ENCODE data around the gene LPCAT1. TPM values are rescaled to one million over a fixed set of nuclear protein-coding genes. Genes with fewer than 3 reads are reported as not detected.

Gene LPCAT1
- polyA plus RNA-seq, 1 donor = 27.6 TPM

DNA sequence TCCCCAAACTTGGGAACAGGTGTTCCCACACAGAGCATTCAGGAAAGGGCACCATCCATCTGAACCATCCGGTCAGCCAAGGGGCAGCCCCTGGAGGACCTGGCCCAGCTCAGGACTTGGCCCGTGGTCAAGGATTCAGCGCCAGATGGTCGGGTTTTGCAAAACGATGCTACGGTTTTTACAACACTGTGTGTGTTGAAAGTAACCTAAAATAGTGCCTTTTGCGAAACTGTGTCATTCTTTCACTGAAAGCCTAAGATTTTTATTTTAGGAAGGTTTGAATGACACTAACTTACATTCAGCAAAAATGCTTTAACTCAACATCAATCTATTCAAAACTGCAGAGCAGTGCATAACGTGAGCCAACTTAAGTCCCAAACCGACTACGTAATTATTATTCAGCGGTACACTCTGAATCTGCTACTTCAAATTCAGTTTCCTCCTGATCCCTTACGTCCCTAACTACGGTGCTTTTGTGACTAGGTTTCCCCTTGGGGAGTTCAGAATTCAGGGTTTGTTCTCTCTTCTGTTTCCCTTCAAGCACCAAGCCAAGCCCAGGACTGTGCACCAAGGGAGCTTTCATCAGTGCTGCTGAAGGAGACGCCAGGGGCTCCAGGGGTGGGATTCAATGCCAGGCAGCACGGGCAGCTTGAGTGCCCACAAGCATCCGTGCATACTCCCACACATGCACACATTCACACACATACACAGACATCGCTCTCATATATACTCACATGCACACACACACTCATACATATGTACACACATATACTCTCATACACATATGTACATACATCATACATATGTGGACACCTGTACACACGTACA is 25.8 kb downstream of the LPCAT1 start:
- no peak for DNase-seq (ENCODE audit: low read depth)

DNA sequence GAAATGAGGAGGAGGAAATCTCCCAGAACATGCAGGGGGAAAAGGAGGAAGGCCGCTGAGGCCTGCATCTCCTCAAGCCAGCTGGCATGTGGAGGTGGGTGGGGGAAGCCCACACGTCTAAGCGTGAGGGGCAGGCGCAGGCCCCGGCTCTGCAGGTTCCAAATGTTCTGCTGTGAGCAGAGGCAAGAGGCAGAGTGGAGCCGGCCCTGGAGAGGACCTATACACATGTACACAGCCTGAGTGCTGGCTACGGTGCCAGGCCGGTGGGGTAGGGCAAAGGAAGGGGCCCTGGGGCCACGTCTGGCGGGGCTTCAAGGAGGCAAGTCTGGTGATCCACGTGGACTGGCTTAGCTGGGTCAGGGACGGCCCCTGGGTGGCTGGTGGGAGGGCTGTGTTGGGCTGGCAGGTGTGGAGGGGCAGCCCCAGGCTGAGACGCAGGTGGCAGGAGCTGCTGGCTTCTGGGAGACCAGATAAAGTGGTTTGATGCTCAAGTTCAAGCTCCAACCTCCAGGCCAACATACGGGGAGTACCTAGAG is 26.4 kb downstream of the LPCAT1 start:
- DNase-seq (ENCODE audit: low read depth) = no peak

DNA sequence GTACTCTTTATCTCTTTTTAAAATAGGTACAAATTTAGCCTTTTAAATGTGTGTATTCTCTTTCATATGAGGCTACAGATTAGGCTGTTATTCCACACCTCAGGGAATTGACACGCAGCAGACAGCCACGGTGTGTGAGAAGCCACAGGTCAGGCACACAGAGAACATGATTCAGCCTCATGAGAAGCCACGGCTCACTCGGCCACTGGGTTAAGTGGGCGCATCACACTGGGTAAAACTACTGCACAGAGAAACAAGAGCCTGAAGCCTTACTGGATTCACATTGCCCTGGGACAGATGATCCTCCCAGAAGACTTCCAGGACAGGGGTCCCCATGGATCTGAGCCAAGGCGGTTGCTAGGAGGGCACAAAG is 28.2 kb downstream of the LPCAT1 start:
- DNase-seq (ENCODE audit: low read depth) = no peak

DNA sequence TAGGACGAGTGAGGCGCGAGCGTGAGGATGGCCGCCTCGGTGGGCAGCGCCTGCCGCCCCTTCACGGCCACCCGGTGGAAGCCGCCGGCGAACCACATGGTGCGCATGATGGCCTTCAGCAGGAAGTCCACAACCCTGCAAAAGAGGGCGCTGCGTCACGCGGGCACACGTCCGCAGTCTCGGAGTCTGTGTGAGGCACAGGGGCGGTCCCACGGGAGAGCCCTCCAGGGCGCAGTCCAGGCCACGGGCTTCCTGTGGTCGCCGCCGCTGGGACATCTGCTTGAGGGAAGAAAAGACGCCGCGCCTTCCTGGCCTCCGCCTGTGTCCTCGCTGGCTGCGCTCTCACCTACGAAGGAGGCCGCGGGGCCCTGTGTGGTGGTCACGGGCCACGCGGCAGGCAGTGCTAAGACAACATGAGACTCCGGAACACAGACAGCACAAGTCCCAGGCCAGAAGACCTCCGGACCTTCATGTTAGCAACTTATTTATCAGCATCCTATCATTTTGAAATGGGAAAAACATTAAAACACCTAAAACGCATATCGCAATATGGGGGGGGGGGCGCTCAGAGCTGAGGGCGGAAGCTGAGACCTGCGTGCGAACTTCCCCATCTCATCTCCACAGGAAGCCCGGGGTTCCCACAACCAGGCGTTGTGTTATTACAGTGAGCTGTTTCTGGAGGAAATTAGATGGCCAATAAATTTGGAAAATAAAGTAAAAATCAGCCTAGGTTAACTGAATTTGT is 28.8 kb downstream of the LPCAT1 start:
- DNase-seq (ENCODE audit: low read depth) = no peak

DNA sequence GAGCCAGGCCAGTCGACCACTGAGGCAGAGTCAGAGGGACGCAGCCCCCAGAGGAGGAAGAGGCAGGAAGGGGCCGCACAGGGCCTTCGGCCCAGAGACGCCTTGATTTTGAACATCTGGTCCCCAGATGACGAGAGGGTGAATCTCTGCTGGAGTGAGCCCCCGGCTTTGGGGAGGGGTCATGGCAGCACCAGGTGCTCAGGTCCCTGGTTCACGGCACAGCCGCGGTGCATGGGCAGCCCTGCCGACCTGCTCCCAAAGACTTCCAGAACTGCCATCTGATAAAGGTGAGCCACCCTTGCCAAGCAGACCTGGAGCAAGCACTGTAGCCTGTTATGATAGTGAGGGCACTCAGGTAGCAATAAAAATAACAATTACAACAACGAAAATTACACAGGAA is 29.8 kb downstream of the LPCAT1 start:
- DNase-seq (ENCODE audit: low read depth) = no peak

DNA sequence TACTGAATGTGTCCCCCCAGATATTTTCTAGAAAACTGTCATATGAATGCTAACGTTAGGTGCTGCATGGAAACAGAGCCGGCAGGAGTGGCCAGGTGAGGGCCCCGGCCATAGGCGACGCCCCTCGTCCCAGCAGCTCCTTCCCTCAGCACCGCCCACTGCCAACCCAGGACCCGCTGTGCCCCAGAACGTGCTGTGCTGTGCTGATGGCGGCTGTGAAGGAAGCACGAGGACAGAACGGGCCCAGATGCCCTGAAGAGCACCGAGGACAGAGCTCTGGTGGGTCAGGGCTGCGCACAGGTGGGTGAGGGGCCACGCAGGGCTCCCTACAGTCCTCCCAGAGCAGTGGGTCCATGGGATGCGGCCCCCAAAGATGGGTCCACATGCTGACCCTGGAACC is 30.3 kb downstream of the LPCAT1 start:
- no peak for DNase-seq (ENCODE audit: low read depth)

DNA sequence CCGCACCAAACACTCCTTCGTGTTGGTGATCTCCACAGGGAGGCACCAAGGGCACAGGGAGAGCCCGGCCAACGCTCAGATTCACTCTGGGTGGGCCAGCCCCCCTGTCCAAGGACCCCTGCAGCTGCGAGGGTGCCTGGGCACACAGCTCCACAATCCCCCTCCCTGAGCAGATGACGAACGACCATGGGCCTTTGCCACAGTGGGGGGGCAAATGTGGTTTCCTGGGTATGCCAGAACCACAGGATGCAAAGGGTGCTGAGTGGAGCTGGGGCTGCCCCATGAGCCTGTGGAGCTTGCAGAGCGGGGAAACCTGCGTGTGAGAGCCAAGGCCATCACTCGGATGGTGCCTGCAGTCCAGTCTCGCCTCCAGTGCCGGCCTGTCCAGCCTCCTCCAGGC is 31.0 kb downstream of the LPCAT1 start:
- no peak for DNase-seq (ENCODE audit: low read depth)

DNA sequence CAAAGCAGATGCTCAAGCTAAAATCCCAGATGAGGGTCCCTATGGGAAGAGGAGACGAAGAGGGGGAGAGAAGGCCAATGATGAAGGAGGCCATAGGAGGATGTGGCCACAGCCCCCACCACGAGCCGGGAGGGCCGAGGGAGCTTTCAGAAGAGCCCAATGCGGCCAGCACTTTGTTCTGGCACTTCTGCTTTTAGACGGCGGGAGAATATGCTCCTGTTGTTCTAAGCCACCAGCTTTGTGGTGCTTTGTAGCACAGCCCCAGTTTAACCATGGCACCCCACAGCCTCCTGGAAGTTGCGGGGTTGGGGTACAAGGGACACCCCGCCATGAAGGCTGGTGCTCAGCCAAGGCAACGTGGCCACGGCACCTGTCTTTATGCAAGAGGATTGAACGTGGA is 33.4 kb downstream of the LPCAT1 start:
- DNase-seq (ENCODE audit: low read depth) = no peak

DNA sequence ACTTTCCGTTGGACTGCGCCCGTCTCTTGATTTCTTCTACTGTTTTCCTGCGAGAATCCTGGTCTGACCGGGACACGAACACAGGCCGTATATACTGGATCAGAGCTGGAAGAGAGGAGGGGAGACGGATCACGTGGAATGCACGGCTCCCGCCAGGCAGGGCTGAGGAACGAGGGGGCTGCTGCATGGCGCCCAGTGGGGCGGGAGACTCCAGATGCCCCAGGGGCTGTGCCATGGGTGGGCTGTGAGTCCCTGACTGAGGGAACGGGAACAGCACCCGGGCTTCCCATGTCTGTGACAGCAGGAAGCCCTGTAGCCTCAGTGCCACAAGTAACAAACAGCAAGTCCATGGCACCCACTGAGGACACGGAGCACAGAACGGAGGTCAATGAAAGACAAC is 34.0 kb downstream of the LPCAT1 start:
- DNase-seq (ENCODE audit: low read depth) = no peak

DNA sequence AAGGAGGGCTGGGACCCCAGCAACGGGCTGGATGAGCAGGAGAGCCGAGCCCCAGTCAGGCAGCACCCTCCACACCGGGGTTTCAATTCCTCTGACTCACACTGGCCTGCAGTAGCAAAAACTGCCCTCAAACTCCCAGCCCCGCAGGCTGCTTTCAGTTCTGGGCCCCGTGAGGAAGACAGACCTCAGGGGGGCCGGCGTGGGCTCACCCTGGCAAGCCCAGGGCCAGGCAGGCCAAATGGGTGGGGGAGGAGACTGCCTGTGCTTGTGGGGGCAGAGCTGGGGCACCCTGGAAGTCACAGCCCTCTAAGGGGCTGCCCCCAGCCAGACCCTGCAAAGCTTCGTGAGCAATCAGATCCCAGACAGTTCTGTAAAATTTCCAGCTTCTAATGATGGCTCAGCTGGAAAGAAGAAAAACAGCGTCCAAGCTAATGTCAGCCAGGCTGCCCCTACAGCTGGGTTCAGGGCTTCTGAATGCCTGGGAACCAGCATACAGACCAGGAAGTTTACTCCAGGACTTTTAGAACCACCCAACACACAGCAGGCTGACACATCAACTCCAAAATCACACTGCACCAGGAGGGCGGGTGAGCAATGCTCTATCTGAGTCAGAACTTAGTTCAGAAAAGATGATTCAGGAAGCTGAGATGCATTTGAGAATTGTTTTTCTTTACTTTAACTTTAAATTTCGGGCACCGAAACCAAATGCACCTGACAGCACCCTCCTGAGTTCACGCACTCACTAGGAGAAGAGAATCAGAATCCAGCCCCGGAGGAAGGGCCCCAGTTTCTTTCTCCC is 34.7 kb downstream of the LPCAT1 start:
- no peak for DNase-seq (ENCODE audit: low read depth)

DNA sequence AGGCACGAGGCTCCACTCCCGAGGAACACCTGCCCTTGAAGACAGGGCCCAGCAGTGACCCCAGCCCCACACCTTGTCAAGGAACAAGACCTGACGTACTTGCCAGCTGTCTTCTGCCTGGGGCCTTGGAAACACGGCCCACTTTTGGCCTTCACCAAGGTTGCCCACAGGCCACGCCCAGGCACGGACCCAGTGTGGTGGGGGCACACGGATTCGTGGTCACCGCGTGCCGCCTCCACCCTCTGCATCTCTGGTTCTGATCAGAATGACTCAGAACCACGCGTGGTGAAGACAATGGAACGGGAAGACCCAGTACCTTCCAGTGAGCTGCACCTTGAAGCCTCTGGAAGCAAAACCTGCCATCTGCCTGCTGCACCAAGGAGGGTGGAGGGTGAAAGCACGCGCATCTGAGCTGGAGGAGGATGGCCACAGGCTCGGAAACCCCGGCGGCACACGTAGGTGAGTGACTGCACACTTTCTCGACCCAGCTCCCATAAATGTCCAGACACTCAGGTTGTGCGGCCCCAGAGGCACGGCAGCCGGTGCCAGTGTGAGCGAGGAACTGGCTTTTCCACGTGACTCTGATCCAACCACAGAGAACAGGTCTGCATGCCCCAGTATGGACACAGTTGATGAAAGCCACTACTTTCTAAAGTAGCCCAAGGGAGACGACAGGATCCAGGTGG is 36.5 kb downstream of the LPCAT1 start:
- DNase-seq (ENCODE audit: low read depth) = no peak

DNA sequence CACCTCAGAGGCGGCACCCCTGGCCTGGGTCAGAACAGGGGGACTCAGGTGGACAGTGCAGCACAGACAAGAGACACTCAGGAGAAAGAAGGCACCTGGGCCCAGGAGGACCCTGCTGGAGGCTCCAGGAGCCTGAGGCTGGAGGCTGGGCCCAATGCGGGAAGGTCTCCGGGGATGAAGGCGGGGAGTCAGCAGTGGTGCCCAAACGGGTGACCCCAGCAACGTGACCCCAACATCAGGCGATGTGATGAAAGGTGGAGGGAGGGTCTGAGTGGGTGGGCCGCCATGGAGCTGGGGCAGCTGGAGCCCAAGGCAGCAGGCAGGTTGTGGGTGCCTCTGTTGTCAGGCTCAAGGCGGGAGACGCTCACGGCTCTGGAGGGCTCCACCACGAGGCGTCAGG is 37.5 kb downstream of the LPCAT1 start:
- no peak for DNase-seq (ENCODE audit: low read depth)

DNA sequence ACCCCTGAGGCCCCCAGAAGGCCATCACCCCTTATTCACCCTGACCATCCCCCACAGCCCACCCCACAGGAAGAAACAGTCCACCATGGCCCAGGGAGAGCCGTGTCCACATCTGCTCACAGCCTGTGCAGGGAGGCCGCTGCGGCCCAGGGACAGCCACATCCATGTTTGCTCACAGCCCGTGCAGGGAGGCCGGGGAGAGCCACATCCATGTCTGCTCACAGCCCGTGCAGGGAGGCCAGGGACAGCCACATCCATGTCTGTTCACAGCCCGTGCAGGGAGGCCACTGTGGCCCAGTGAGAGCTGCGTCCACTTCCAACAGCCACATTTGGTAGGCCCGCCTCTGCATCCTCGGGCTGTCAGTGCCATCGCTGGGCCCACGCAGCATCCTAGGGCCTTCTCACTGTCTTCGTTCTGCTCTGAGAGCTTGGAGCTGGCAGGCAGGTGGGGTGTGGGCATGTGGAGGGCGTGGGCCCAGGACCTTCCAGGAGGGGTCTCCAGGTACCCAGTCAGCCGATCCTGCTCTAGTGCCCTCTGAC is 38.1 kb downstream of the LPCAT1 start:
- no peak for DNase-seq (ENCODE audit: low read depth)

DNA sequence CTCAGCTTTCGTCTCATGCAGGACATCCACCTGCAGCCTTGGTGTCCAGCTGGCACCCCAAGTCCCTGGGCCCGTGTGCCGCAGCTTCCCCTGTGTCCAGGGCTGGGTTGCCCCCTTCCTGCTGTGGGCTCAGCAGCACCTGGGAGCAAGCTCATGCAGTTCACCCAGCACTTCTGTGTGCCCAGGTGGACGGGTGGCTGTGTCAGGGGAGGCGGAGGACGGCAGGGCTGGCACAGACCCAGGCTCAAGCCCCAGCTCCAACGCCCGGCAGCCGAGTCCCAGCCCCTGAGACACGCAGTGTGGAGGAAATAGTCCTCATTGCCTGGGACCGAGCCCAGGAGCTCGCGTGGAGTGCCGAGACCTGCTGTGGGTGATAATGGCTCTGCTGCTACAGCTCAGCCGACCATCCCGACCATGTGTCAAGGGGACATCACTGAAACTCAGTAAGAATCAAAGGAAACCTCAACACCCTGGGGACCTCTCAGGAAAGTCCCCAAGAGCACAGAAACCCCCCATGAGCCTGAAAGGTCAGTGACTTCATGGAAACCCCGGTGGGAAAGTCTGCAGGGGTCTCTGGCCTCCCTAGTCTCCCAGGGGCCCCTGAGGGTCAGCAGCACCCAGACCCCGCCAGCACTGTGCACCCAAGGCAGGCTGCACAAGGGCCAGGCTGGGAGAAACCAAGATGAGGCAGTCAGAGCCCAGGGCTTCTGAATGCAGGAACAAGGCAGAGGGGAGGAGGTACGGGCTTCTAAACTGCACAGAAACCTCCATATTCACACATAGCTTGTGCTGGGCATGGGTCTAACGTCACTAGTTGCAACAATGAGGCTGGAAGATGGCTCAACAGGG is 38.8 kb downstream of the LPCAT1 start:
- DNase-seq (ENCODE audit: low read depth) = no peak

DNA sequence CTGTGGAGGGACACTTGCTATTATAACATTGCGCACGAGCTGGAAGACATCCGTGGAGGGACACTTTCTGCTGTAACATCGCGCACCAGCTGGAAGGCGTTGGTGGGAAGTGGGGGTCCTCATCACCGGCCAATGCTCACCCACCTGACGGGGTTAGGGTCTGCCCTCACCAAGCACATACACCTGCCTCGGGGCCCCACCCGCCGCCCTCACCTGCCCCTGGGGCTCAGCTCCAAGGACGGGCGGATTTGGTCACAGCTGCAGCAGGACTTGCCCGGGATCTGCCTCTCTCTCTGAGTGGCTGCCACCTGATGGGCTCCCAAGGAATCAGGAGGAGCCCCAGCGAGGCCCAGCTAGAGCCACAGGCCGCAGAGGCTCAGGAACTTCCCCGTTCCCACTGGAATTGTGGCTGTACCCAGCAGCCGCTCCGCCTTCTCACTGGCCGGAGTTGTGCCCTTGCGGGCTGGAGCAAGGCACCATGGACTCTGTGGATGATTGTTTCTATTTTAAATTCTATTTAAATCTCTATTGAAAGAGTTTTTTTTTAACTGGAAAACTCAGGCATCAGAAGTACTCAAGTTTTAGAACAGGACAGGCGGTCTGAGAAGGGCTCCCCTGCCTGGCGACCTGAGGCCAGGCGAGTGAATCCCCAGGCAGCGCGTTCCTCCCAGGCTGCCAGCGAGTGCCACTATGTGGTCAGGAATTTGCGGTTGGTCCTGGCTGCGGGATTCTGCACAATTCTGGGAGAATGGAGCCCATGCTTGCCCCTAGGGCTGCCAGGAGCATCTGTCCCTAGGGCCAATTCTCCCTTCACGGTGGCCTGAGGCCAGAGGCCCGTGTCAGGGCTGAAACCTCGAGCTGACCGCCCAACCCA is 39.7 kb downstream of the LPCAT1 start:
- DNase-seq (ENCODE audit: low read depth) = no peak

DNA sequence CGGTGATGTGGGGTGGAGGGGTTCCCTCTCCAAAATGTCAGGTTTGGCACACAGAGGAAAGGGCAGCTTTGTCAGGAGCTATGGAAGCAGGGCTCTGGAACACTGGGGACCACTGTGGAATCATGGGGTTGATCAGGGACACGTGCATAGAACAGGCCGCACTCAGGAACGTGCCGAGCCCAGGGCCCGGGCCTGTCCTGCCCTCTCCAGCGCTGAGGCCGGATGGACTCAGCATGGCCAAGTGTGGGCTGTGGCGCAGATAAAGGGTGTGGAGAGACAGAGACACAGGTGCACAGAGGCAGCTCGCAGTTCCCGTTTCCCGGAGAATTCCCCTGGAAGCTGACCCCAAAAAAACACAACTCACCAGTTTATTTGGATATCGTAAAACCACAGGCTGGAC is 40.7 kb downstream of the LPCAT1 start:
- DNase-seq (ENCODE audit: low read depth) = no peak

DNA sequence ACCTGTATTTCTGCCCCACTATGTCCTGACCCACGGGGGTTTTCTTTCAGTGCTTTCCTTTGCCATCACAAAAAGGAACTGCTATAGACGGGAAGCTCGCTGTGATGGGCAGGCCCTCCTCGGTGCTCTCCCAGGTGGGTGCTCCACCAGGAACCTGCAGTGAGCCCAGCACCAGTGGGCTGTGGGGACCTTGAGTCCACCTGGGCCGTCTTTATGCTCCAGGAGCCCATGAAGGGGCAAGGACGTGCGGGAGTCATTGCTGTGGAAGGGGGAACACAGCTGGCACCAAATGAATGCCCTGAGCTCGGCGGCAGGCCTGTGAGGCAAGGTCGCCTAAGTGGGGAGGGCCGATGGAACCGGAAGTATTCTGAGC is 41.8 kb downstream of the LPCAT1 start:
- no peak for DNase-seq (ENCODE audit: low read depth)

DNA sequence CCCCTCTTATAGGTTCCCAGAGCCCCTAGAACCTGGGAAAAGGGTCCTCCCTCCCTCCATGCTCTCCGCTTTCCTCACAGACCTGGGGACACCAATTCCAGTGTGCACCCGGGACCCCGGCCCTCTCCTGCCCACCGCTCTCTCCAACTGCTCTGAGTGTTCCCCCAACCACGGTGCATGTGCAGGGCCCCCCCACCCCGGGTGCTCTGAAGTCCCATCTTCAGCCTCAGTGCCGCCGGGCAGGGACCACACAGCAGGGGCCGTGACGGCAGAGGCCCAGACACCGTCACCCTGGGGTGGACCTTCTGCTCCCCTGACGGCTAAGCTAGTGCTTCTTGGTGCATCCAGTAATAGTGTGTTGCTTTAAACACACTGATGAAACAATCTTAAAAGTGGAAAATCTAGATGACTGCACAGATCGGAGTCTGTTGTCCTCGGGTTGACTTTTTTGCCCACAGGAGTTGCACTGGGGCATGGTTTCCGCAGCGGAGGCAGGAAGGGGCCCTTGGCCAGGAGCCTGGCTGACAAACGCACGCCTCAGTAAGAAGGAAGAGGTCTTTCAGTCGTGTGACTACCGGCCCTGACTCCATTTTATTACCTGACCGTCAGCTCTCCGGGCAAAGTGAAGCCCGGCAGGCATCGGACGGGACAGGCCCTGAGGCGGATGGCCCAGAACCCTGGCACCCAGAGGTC is 42.3 kb downstream of the LPCAT1 start:
- DNase-seq (ENCODE audit: low read depth) = no peak

DNA sequence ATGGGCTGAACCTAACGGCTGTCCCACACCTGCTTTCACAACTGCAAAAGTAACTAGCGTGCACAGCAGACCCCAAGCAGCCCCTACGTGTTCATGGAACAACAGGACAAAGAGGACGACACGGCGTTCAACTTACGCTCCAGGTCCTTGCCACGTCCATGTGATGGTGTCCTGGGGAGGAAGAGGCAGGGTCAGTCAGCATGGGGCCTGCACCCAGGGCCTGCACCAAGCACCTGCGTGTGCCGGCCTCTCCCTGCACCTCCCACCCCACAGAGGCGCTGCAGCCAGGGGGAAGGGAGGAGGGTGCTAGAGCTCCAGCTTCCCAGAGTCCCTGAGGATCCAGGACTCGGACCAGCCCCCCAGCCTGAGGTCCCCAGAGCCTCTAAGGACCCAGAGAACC is 43.0 kb downstream of the LPCAT1 start:
- DNase-seq (ENCODE audit: low read depth) = no peak

Measured in forelimb muscle (tissue), 1 donor.